Measurements from ENCODE around the gene HIVEP3.
A peak's percentile ranks its signal among the peaks of the same experiment; 100 is the strongest.

Gene HIVEP3

GRCh38 chr1:41518471-41518870 lies 400.3 kb downstream of the HIVEP3 start:
- no peak for DNase-seq (ENCODE audit: low read depth in 2 of 2)

GRCh38 chr1:41517062-41517438 lies 401.7 kb downstream of the HIVEP3 start:
- no peak for DNase-seq (ENCODE audit: low read depth in 2 of 2)

- DNase-seq (ENCODE audit: low read depth in 2 of 2) = peak; percentile 50 to 53
Measured at GRCh38 chr1:41516168-41517061, 402.3 kb downstream of the HIVEP3 start.

GRCh38 chr1:41515778-41516167 lies 402.9 kb downstream of the HIVEP3 start:
- no peak for DNase-seq (ENCODE audit: low read depth in 2 of 2)

GRCh38 chr1:41515131-41515678 lies 403.5 kb downstream of the HIVEP3 start:
- no peak for DNase-seq (ENCODE audit: low read depth in 2 of 2)

- no peak for DNase-seq (ENCODE audit: low read depth in 2 of 2)
Measured at GRCh38 chr1:41514381-41514780, 404.3 kb downstream of the HIVEP3 start.

GRCh38 chr1:41513383-41513735 lies 405.4 kb downstream of the HIVEP3 start:
- DNase-seq (ENCODE audit: low read depth in 2 of 2) = no peak

- DNase-seq (ENCODE audit: low read depth in 2 of 2) = no peak
Measured at GRCh38 chr1:41512701-41513382, 405.9 kb downstream of the HIVEP3 start.

GRCh38 chr1:41511239-41511540 lies 407.5 kb downstream of the HIVEP3 start:
- no peak for DNase-seq (ENCODE audit: low read depth in 2 of 2)

GRCh38 chr1:41510531-41511238 lies 408.0 kb downstream of the HIVEP3 start:
- no peak for DNase-seq (ENCODE audit: low read depth in 2 of 2)

GRCh38 chr1:41509270-41509671 lies 409.5 kb downstream of the HIVEP3 start:
- DNase-seq (ENCODE audit: low read depth in 2 of 2) = no peak

GRCh38 chr1:41508290-41508689 lies 410.4 kb downstream of the HIVEP3 start:
- DNase-seq (ENCODE audit: low read depth in 2 of 2) = no peak

- no peak for DNase-seq (ENCODE audit: low read depth in 2 of 2)
Measured at GRCh38 chr1:41507836-41508235, 410.9 kb downstream of the HIVEP3 start.

- DNase-seq (ENCODE audit: low read depth in 2 of 2) = no peak
Measured at GRCh38 chr1:41507110-41507720, 411.5 kb downstream of the HIVEP3 start.

- no peak for DNase-seq (ENCODE audit: low read depth in 2 of 2)
Measured at GRCh38 chr1:41504114-41505035, 414.3 kb downstream of the HIVEP3 start.

GRCh38 chr1:41503538-41504113 lies 415.1 kb downstream of the HIVEP3 start:
- DNase-seq (ENCODE audit: low read depth in 2 of 2) = no peak

- DNase-seq (ENCODE audit: low read depth in 2 of 2) = no peak
Measured at GRCh38 chr1:41502912-41503311, 415.8 kb downstream of the HIVEP3 start.

- DNase-seq (ENCODE audit: low read depth in 2 of 2) = no peak
Measured at GRCh38 chr1:41501581-41501980, 417.1 kb downstream of the HIVEP3 start.

- no peak for DNase-seq (ENCODE audit: low read depth in 2 of 2)
Measured at GRCh38 chr1:41500781-41501518, 417.8 kb downstream of the HIVEP3 start.

- DNase-seq (ENCODE audit: low read depth in 2 of 2) = no peak
Measured at GRCh38 chr1:41500378-41500777, 418.3 kb downstream of the HIVEP3 start.

Data from stimulated activated CD8-positive, alpha-beta memory T cell treated with anti-CD3 and anti-CD28 coated beads, Interleukin-15, amount 100 ng/mL, for 48 hours (primary cell).